Thyroid gland (tissue), 4 donors: ENCODE data around the gene DCDC2.

Experiments used
- POLR2A ChIP-seq, 2 donors: fragments of 450-650 bp; IDR thresholded peaks; one replicate each; pipeline ENCODE4 v1.6.1; 2017; ENCODE audit warnings: antibody characterized with exemption in 2 of 2, mild to moderate bottlenecking in 2 of 2, moderate library complexity in 1 of 2
- TF ChIP-seq, protein P1 (sequence below), 6 experiments: fragments of 200-600 bp in 3 of 6; fragments of 450-650 bp in 3 of 6; sonication (generic) in 3 of 6; IDR thresholded peaks; one replicate each; pipeline ENCODE4 v1.5.1; 2016 to 2019; ENCODE audit warnings: antibody characterized with exemption in 6 of 6, mild to moderate bottlenecking in 2 of 6, inconsistent platforms in 1 of 6, moderate library complexity in 1 of 6

DNA sequence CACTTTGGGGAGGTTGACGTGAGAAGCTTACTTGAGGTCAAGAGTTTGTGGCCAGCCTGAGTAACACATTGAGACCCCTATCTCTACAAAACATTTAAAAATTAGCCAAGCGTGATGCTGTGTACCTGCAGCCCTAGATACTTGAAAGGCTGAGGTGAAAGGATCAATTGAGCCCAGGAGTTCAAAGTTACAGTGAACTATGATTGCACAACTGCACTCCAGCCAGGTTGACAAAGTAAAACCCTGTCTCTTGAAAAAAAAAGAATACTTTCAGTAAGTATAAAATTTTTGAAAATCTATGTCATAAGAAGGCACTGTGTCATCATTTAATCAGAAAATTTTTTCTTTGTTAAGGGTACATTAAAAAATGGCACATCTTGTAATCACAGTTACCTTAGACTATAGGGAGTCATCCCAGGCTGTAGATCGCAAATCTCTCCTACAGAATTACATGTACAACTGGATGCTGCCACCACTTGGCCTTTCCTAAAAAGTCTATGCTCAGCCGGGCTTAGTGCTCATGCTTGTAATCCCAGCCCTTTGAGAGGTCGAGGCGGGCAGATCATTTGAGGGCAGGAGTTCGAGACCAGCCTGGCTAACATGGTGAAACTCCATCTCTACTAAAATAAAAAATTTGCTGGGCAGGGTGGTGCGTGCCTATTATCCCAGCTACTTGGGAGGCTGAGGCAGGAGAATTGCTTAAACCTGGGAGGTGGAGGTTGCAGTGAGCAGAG is 27.8 kb upstream of the DCDC2 start:
- TF ChIP-seq, protein P1, sequence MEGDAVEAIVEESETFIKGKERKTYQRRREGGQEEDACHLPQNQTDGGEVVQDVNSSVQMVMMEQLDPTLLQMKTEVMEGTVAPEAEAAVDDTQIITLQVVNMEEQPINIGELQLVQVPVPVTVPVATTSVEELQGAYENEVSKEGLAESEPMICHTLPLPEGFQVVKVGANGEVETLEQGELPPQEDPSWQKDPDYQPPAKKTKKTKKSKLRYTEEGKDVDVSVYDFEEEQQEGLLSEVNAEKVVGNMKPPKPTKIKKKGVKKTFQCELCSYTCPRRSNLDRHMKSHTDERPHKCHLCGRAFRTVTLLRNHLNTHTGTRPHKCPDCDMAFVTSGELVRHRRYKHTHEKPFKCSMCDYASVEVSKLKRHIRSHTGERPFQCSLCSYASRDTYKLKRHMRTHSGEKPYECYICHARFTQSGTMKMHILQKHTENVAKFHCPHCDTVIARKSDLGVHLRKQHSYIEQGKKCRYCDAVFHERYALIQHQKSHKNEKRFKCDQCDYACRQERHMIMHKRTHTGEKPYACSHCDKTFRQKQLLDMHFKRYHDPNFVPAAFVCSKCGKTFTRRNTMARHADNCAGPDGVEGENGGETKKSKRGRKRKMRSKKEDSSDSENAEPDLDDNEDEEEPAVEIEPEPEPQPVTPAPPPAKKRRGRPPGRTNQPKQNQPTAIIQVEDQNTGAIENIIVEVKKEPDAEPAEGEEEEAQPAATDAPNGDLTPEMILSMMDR (IDR thresholded peaks at IDR 0.05) = no peak
- TF ChIP-seq POLR2A (IDR thresholded peaks at IDR 0.05) = no peak
